HEK293 (cell line): ENCODE data around the gene CCDC40.

Experiments used
- CTCF ChIA-PET: fragments of 350-600 bp; formaldehyde crosslinking; extraction: SDS; loops from one replicate; lab custom pipeline; 2021; ENCODE audit warnings: antibody characterized with exemption; lab: Yijun Ruan, JAX
- POLR2A ChIA-PET: fragments of 300-600 bp; formaldehyde crosslinking; extraction: SDS; loops from one replicate; lab custom pipeline; 2020; ENCODE audit warnings: antibody characterized with exemption, inconsistent platforms; lab: Yijun Ruan, JAX
- H3K27ac ChIP-seq: fragments of 200-500 bp; sonication (Bioruptor generic); 2 replicates; pipeline ENCODE4 v1.5.1; 2014; ENCODE audit warnings: low read depth, low read length, control low read depth, inconsistent platforms; ENCODE audit errors: extremely low read depth
- H3K36me3 ChIP-seq, 2 experiments: fragments of 200-500 bp in 1 of 2; sonication (Bioruptor generic) in 1 of 2; 1 replicate in 1 of 2; 2 replicates in 1 of 2; pipeline ENCODE4 v1.5.1; 2014 to 2017; ENCODE audit warnings: inconsistent platforms in 2 of 2, low read length in 2 of 2; ENCODE audit not compliant: control insufficient read depth in 2 of 2, insufficient read depth in 1 of 2
- H3K4me1 ChIP-seq: fragments of 200-500 bp; sonication (Bioruptor generic); 2 replicates; pipeline ENCODE4 v1.5.1; 2014; ENCODE audit warnings: mild to moderate bottlenecking, low read length, inconsistent platforms; ENCODE audit not compliant: control insufficient read depth, insufficient read depth
- H3K4me3 ChIP-seq: 2 replicates; pipeline ENCODE4 v1.5.1; 2011; ENCODE audit warnings: low read depth, mild to moderate bottlenecking, control low read depth, low read length, moderate library complexity
- H3K9me3 ChIP-seq: fragments of 200-500 bp; sonication (Bioruptor generic); 2 replicates; pipeline ENCODE4 v1.5.1; 2014; ENCODE audit warnings: low read depth, low read length, inconsistent platforms; ENCODE audit not compliant: control insufficient read depth, insufficient read depth
- AEBP2 ChIP-seq: fragments of 450-650 bp; formaldehyde crosslinking; IDR thresholded peaks from 2 replicates; pipeline ENCODE4 v1.5.1; 2016; ENCODE audit warnings: missing biosample characterization, missing genetic modification characterization, borderline replicate concordance
- GLIS2 ChIP-seq: fragments of 450-650 bp; formaldehyde crosslinking; IDR thresholded peaks from 2 replicates; pipeline ENCODE4 v1.5.1; 2016; ENCODE audit warnings: missing biosample characterization, missing genetic modification characterization
- HIC1 ChIP-seq: fragments of 450-650 bp; formaldehyde crosslinking; IDR thresholded peaks from 2 replicates; pipeline ENCODE4 v1.5.1; 2016; ENCODE audit warnings: missing biosample characterization, missing genetic modification characterization
- HOXC10 ChIP-seq: sonication (generic); formaldehyde crosslinking; IDR thresholded peaks from 2 replicates; pipeline ENCODE4 v1.8.1; 2023; ENCODE audit warnings: mild to moderate bottlenecking, missing genetic modification reagents
- TRIM28 ChIP-seq: IDR thresholded peaks from 2 replicates; pipeline ENCODE4 v1.6.1; 2011; ENCODE audit warnings: low read length, control low read depth, borderline replicate concordance
- ZNF169 ChIP-seq: fragments of 450-650 bp; formaldehyde crosslinking; IDR thresholded peaks from 2 replicates; pipeline ENCODE4 v1.5.1; 2016; ENCODE audit warnings: missing biosample characterization, missing genetic modification characterization
- ZNF202 ChIP-seq: fragments of 450-650 bp; formaldehyde crosslinking; IDR thresholded peaks from 2 replicates; pipeline ENCODE4 v1.5.1; 2016; ENCODE audit warnings: missing biosample characterization, missing genetic modification characterization, borderline replicate concordance
- ZNF211 ChIP-seq: fragments of 450-650 bp; formaldehyde crosslinking; IDR thresholded peaks from 2 replicates; pipeline ENCODE4 v1.5.1; 2016; ENCODE audit warnings: low read depth, missing biosample characterization, missing genetic modification characterization
- ZNF214 ChIP-seq: fragments of 450-650 bp; formaldehyde crosslinking; IDR thresholded peaks from 2 replicates; pipeline ENCODE4 v1.5.1; 2017; ENCODE audit warnings: missing biosample characterization, mild to moderate bottlenecking, missing genetic modification characterization, borderline replicate concordance
- ZNF223 ChIP-seq: fragments of 450-650 bp; formaldehyde crosslinking; IDR thresholded peaks from 2 replicates; pipeline ENCODE4 v1.5.1; 2016; ENCODE audit warnings: missing biosample characterization, missing genetic modification characterization
- ZNF26 ChIP-seq: fragments of 450-650 bp; formaldehyde crosslinking; IDR thresholded peaks from 2 replicates; pipeline ENCODE4 v1.5.1; 2016; ENCODE audit warnings: missing biosample characterization, missing genetic modification characterization
- ZNF37A ChIP-seq: fragments of 450-650 bp; IDR thresholded peaks from 2 replicates; pipeline ENCODE4 v1.5.1; 2018; ENCODE audit warnings: missing biosample characterization, missing genetic modification characterization
- ZNF513 ChIP-seq: fragments of 450-650 bp; IDR thresholded peaks from 2 replicates; pipeline ENCODE4 v1.5.1; 2018; ENCODE audit warnings: missing biosample characterization, missing genetic modification characterization
- ZNF707 ChIP-seq: fragments of 450-650 bp; formaldehyde crosslinking; IDR thresholded peaks from 2 replicates; pipeline ENCODE4 v1.5.1; 2016; ENCODE audit warnings: missing biosample characterization, missing genetic modification characterization
- ZNF747 ChIP-seq: fragments of 450-650 bp; formaldehyde crosslinking; IDR thresholded peaks from 2 replicates; pipeline ENCODE4 v1.5.1; 2016; ENCODE audit warnings: missing biosample characterization, missing genetic modification characterization
- ZNF76 ChIP-seq: fragments of 450-650 bp; formaldehyde crosslinking; IDR thresholded peaks from 2 replicates; pipeline ENCODE4; 2016; ENCODE audit warnings: low read depth, missing biosample characterization, missing genetic modification characterization, borderline replicate concordance
- ZNF791 ChIP-seq: fragments of 450-650 bp; formaldehyde crosslinking; IDR thresholded peaks from 2 replicates; pipeline ENCODE4 v1.5.1; 2016; ENCODE audit warnings: missing biosample characterization, missing genetic modification characterization
- ZSCAN30 ChIP-seq: fragments of 450-650 bp; IDR thresholded peaks from 2 replicates; pipeline ENCODE4 v1.5.1; 2018; ENCODE audit warnings: missing biosample characterization, mild to moderate bottlenecking, missing genetic modification characterization, moderate library complexity
- ZSCAN4 ChIP-seq: fragments of 450-650 bp; formaldehyde crosslinking; IDR thresholded peaks from 2 replicates; pipeline ENCODE4 v1.5.1; 2017; ENCODE audit warnings: missing biosample characterization, missing genetic modification characterization

Gene CCDC40

GRCh38 chr17:80123791-80124190, 87.3 kb downstream of the CCDC40 start:
- Histone ChIP-seq H3K4me3 (no peak overlapping the region), H3K4me1 (no peaks in the 10 kb centered on the region), H3K27ac (no peak overlapping the region), H3K9me3 (no peaks in the 10 kb centered on the region), H3K36me3 (peaks cover 0 to 3% of the 10 kb centered on the region in 2 experiments; a peak in 1 of 3 replicates)
- ChIA-PET POLR2A (interaction anchor here (0.6 to 1.3 kb wide), 3 partner anchors 8 to 22 kb away, joined by 4 to 10 read pairs (median 4); partner anchors contain the start of gene GAA), CTCF (interaction anchor here (0.6 to 2.8 kb wide), 5 partner anchors 9 to 1194 kb away, joined by 3 to 14 read pairs (median 4); partner anchors contain the start of gene GAA)
- TF ChIP-seq ZSCAN30 (no peak), ZSCAN4 (tag by site-specific recombination) (no peak), ZNF223 (tag by site-specific recombination) (no peak), ZNF791 (tag by site-specific recombination) (no peak), HOXC10 (CRISPR knock-in tag) (no peak), ZNF214 (tag by site-specific recombination) (no peak), ZNF37A (tag by site-specific recombination) (no peak), ZNF202 (tag by site-specific recombination) (no peak), ZNF169 (tag by site-specific recombination) (no peak), ZNF211 (tag by site-specific recombination) (no peak), ZNF513 (tag by site-specific recombination) (no peak), ZNF707 (no peak), ZNF76 (tag by site-specific recombination) (no peak), ZNF26 (tag by site-specific recombination) (no peak), AEBP2 (tag by site-specific recombination) (no peak), ZNF747 (tag by site-specific recombination) (no peak), TRIM28 (no peak), GLIS2 (tag by site-specific recombination) (no peak), HIC1 (tag by site-specific recombination) (no peak)
